Measurements from ENCODE around the gene SEL1L. TPM values are rescaled to one million over a fixed set of nuclear protein-coding genes. Genes with fewer than 3 reads are reported as not detected.

SEL1L gene
- total and polyA plus RNA-seq, 2 donors (not counting 3 experiments of a cell fraction or from before 2014, with no cell fraction given) = 15.0 to 95.0 TPM

DNA sequence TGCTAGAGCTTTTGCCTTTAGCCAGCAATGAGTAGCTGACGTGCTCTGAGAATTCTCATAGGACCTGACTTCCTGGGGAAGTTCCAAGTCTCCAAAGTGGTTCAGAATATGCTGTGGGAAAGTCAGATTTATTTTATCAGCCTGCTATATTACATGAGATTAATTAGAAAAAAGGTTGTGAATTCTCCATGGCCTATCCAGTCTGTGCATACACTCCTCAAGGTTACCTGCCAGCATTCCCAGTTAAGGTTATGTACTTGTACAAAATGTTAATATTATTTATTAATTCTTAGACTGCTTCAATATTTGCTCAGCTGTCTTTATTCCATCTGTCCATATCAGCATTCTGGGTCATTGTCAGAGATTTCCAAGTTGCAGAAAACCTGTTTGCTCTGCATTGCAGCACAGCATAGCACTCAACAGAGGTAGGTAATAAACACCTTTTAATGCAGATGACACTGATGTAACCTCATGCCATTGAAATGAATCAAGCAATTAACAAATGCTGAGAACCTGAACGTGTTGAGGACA is 2.7 kb upstream of the SEL1L start:
- Histone ChIP-seq H3K27ac (ENCODE audit: insufficient read depth, low read depth, low read length) (no peak overlapping the region), H3K9ac (replicated peaks; ENCODE audit: extremely low read depth, insufficient read depth, low read length) (no peak overlapping the region), H3K9me3 (replicated peaks; ENCODE audit: control insufficient read depth, insufficient read depth, low read length) (no peaks in the 10 kb centered on the region), H3K79me2 (ENCODE audit: control insufficient read depth, insufficient read depth, low read length) (peaks cover 20% of the 10 kb centered on the region), H3K4me3 (replicated peaks in 1 of 3; ENCODE audit: insufficient read depth in 1 of 3, low read depth in 1 of 3, low read length in 3 of 3) (no peak overlapping the region), H3K36me3 (ENCODE audit: control insufficient read depth in 2 of 2, extremely low read depth in 1 of 2, insufficient read depth in 2 of 2, low read length in 2 of 2) (no peaks in the 10 kb centered on the region), H3K4me2 (ENCODE audit: insufficient read depth, low read length) (no peak overlapping the region), H3K27me3 (ENCODE audit: control insufficient read depth in 2 of 2, insufficient read depth in 2 of 2, low read length in 2 of 2) (no peaks in the 10 kb centered on the region), H3K9me1 (replicated peaks; ENCODE audit: control insufficient read depth, extremely low read depth, insufficient read depth, low read length) (no peaks in the 10 kb centered on the region), H3K4me1 (ENCODE audit: control insufficient read depth, extremely low read depth, insufficient read depth, low read length) (peaks cover 7% of the 10 kb centered on the region), H4K20me1 (replicated peaks; ENCODE audit: control insufficient read depth, extremely low read depth, insufficient read depth, low read length) (no peaks in the 10 kb centered on the region), H2AFZ (ENCODE audit: low read depth, low read length) (no peak overlapping the region)
- FAIRE-seq (no peak), DNase-seq (ENCODE audit: low read depth, low spot score) (no peak)
- dilution Hi-C loops (cut with MboI; ENCODE audit: extremely low pct_ligation_motif_present, low sequenced_read_pairs) (no loop called here), intact Hi-C loops (cut with micrococcal nuclease) (no loop called here)
- POLR2A ChIA-PET = no interaction called here
- CTCF ChIA-PET = no interaction called here
- BruUV-seq (replicated peaks) = no TSS peak
- TF ChIP-seq FOS (IDR thresholded peaks at IDR 0.05; ENCODE audit: borderline replicate concordance, insufficient read depth, low read length) (no peak), CTCF (IDR thresholded peaks at IDR 0.05; ENCODE audit: extremely low read depth in 1 of 2, insufficient read depth in 1 of 2, low read depth in 1 of 2, low read length in 2 of 2) (no peak), POLR2AphosphoS5 (IDR thresholded peaks at IDR 0.05; ENCODE audit: insufficient read depth, low read depth, low read length) (no peak), MYC (IDR thresholded peaks at IDR 0.05; ENCODE audit: low read depth, low read length) (no peak), EZH2 (IDR thresholded peaks at IDR 0.05; ENCODE audit: borderline replicate concordance, low read depth, low read length, severe bottlenecking) (no peak), POLR2A (IDR thresholded peaks at IDR 0.05; ENCODE audit: low read depth, low read length) (no peak), JUN (IDR thresholded peaks at IDR 0.05; ENCODE audit: borderline replicate concordance, insufficient read depth, insufficient read length, low read depth) (no peak), GATA2 (IDR thresholded peaks at IDR 0.05; ENCODE audit: insufficient read depth, insufficient read length, low read depth, low read length) (no peak)
- TF ChIP-seq, protein P1, sequence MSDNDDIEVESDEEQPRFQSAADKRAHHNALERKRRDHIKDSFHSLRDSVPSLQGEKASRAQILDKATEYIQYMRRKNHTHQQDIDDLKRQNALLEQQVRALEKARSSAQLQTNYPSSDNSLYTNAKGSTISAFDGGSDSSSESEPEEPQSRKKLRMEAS (IDR thresholded peaks at IDR 0.05; ENCODE audit: insufficient read depth, insufficient read length) = no peak

Data from endothelial cell of umbilical vein (primary cell).